ENCODE data around the gene PSMD2.

The PSMD2 gene

GRCh38 chr3:184283681-184284080, 15.4 kb upstream of the PSMD2 start:
- DNase-seq = no peak

- peak; percentile 79 for DNase-seq
Measured at GRCh38 chr3:184284696-184285095, 14.3 kb upstream of the PSMD2 start.

GRCh38 chr3:184289426-184289938, 9.6 kb upstream of the PSMD2 start:
- no peak for DNase-seq

- DNase-seq = no peak
Measured at GRCh38 chr3:184290331-184290730, 8.7 kb upstream of the PSMD2 start.

- DNase-seq = no peak
Measured at GRCh38 chr3:184291044-184291737, 7.8 kb upstream of the PSMD2 start.

GRCh38 chr3:184291738-184292445, 7.1 kb upstream of the PSMD2 start:
- no peak for DNase-seq

- no peak for DNase-seq
Measured at GRCh38 chr3:184295771-184296170, 3.3 kb upstream of the PSMD2 start.

- no peak for DNase-seq
Measured at GRCh38 chr3:184296616-184297015, 2.4 kb upstream of the PSMD2 start.

- DNase-seq = no peak
Measured at GRCh38 chr3:184299488-184300377, 692 bp downstream of the PSMD2 start.

GRCh38 chr3:184300378-184300720, 1.3 kb downstream of the PSMD2 start:
- DNase-seq = no peak

- DNase-seq = no peak
Measured at GRCh38 chr3:184305577-184305976, 6.5 kb downstream of the PSMD2 start.

GRCh38 chr3:184306341-184306972, 7.4 kb downstream of the PSMD2 start:
- no peak for DNase-seq

GRCh38 chr3:184307915-184308314, 8.9 kb downstream of the PSMD2 start:
- DNase-seq = no peak

- no peak for DNase-seq
Measured at GRCh38 chr3:184308744-184309143, 9.7 kb downstream of the PSMD2 start.

GRCh38 chr3:184311633-184312032, 12.6 kb downstream of the PSMD2 start:
- DNase-seq = no peak

- DNase-seq = peak; percentile 97
Measured at GRCh38 chr3:184314363-184314699, 15.3 kb downstream of the PSMD2 start, which contains the start of gene EIF4G1. EIF4G1 (plus strand) TSS chr3:184314606; CDS start chr3:184315797, 1,191 bp downstream.

GRCh38 chr3:184314700-184315542, 15.9 kb downstream of the PSMD2 start:
- peak; percentile 87 for DNase-seq

GRCh38 chr3:184315543-184315867, 16.5 kb downstream of the PSMD2 start:
- no peak for DNase-seq

GRCh38 chr3:184315871-184316661, 17.0 kb downstream of the PSMD2 start:
- DNase-seq = no peak

- no peak for DNase-seq
Measured at GRCh38 chr3:184316792-184317191, 17.8 kb downstream of the PSMD2 start.

- no peak for DNase-seq
Measured at GRCh38 chr3:184317201-184317600, 18.2 kb downstream of the PSMD2 start.

All from left hindlimb (tissue), 1 donor.